ENCODE measurements around the gene DNAH11. TPM values are rescaled to one million over a fixed set of nuclear protein-coding genes. Genes with fewer than 3 reads are reported as not detected.

DNAH11 gene, protein sequence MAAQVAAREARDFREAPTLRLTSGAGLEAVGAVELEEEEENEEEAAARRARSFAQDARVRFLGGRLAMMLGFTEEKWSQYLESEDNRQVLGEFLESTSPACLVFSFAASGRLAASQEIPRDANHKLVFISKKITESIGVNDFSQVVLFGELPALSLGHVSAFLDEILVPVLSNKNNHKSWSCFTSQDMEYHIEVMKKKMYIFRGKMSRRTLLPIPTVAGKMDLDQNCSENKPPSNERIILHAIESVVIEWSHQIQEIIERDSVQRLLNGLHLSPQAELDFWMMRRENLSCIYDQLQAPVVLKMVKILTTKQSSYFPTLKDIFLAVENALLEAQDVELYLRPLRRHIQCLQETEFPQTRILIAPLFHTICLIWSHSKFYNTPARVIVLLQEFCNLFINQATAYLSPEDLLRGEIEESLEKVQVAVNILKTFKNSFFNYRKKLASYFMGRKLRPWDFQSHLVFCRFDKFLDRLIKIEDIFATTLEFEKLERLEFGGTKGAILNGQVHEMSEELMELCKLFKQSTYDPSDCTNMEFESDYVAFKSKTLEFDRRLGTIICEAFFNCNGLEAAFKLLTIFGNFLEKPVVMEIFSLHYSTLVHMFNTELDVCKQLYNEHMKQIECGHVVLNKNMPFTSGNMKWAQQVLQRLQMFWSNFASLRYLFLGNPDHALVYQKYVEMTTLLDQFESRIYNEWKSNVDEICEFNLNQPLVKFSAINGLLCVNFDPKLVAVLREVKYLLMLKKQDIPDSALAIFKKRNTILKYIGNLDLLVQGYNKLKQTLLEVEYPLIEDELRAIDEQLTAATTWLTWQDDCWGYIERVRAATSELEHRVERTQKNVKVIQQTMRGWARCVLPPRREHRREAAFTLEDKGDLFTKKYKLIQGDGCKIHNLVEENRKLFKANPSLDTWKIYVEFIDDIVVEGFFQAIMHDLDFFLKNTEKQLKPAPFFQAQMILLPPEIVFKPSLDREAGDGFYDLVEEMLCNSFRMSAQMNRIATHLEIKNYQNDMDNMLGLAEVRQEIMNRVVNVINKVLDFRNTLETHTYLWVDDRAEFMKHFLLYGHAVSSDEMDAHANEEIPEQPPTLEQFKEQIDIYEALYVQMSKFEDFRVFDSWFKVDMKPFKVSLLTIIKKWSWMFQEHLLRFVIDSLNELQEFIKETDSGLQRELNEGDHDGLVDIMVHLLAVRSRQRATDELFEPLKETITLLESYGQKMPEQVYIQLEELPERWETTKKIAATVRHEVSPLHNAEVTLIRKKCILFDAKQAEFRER (N-terminal part only)
- under 1 TPM; 0.31 to 0.61 TPM for total RNA-seq

- H3K27me3 Mint-ChIP-seq: peaks cover 59% of the 10 kb centered on the region
- H3K27ac Mint-ChIP-seq: no peak within 1 kb of the TSS
- peak within 1 kb of the TSS; percentile 63 for H3K4me3 Mint-ChIP-seq
- H3K36me3 Mint-ChIP-seq: no peaks in the 10 kb centered on the region
- intact Hi-C loops (cut with micrococcal nuclease): loop anchor here (5.0 kb wide), 1 partner anchor 751 kb away; no protein-coding TSS in a partner anchor
- DNase-seq: peak; percentile 32
- ChIA-PET CTCF (interaction anchor here (0.8 kb wide), 1 partner anchor 287 kb away, joined by 3 read pairs; no protein-coding TSS in a partner anchor), POLR2A (no interaction called here)
- H3K4me1 Mint-ChIP-seq (ENCODE audit: low read depth): peaks cover 6% of the 10 kb centered on the region
- no peaks in the 10 kb centered on the region for H3K9me3 Mint-ChIP-seq
Observed at GRCh38 chr7:21542891-21543527, at the start of gene DNAH11. Gene DNAH11, plus strand, starts transcription at chr7:21543039. Its CDS starts 207 bp downstream, at chr7:21543246.

DNA sequence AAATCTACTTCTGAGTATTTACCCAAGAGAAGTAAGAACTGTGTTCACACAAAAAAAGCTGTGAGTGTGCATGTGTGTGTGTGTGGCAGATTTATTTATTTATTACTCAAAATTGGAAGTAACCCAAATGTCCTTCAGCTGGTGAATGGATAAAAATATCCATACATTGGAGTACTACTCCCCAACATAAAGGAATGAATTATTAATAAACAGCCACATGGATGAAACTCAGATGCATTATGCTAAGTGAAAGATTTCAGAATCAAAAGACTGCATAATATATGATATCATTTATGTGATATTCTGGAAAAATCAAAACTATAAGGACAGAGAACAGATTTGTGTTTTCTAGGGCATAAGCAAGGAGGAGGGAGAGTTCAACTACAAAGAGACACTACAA lies 47.1 kb upstream of the DNAH11 start:
- POLR2A ChIA-PET: no interaction called here

GRCh38 chr7:21497072-21497471 lies 45.8 kb upstream of the DNAH11 start:
- no peak for DNase-seq
- peaks cover 64% of the 10 kb centered on the region for H3K36me3 Mint-ChIP-seq

More for the DNA sequence above, 47.1 kb upstream of the DNAH11 start:
- peaks cover 64% of the 10 kb centered on the region for H3K36me3 Mint-ChIP-seq
- H3K27ac Mint-ChIP-seq: no peak overlapping the region
- DNase-seq: no peak
- CTCF ChIA-PET: no interaction called here
- peaks cover 42% of the 10 kb centered on the region for H3K9me3 Mint-ChIP-seq
- peaks cover 3% of the 10 kb centered on the region for H3K4me1 Mint-ChIP-seq (ENCODE audit: low read depth)
- intact Hi-C loops (cut with micrococcal nuclease): no loop called here
- no peaks in the 10 kb centered on the region for H3K27me3 Mint-ChIP-seq
- H3K4me3 Mint-ChIP-seq: no peak overlapping the region

GRCh38 chr7:21500117-21500832 lies 42.6 kb upstream of the DNAH11 start:
- ChIA-PET CTCF (interaction anchor here (0.9 kb wide), 1 partner anchor 244 kb away, joined by 3 read pairs; no protein-coding TSS in a partner anchor), POLR2A (no interaction called here)
- peaks cover 3% of the 10 kb centered on the region for H3K4me1 Mint-ChIP-seq (ENCODE audit: low read depth)
- DNase-seq: no peak
- intact Hi-C loops (cut with micrococcal nuclease): no loop called here
- no peak overlapping the region for H3K4me3 Mint-ChIP-seq
- H3K27ac Mint-ChIP-seq: no peak overlapping the region
- H3K9me3 Mint-ChIP-seq: peaks cover 35% of the 10 kb centered on the region
- peaks cover 70% of the 10 kb centered on the region for H3K36me3 Mint-ChIP-seq
- H3K27me3 Mint-ChIP-seq: no peaks in the 10 kb centered on the region

More at GRCh38 chr7:21497072-21497471, 45.8 kb upstream of the DNAH11 start:
- CTCF ChIA-PET: no interaction called here
- Mint-ChIP-seq H3K27ac (no peak overlapping the region), H3K9me3 (peaks cover 36% of the 10 kb centered on the region), H3K4me3 (no peak overlapping the region), H3K4me1 (ENCODE audit: low read depth) (peaks cover 3% of the 10 kb centered on the region), H3K27me3 (no peaks in the 10 kb centered on the region)
- intact Hi-C loops (cut with micrococcal nuclease): no loop called here
- POLR2A ChIA-PET: no interaction called here

GRCh38 chr7:21504021-21504420 lies 38.8 kb upstream of the DNAH11 start:
- ChIA-PET POLR2A (no interaction called here), CTCF (interaction anchor here (1.5 to 1.7 kb wide), 2 partner anchors 242 to 248 kb away, joined by 5 to 6 read pairs; no protein-coding TSS in a partner anchor)
- peaks cover 76% of the 10 kb centered on the region for H3K36me3 Mint-ChIP-seq
- H3K4me1 Mint-ChIP-seq (ENCODE audit: low read depth): no peaks in the 10 kb centered on the region
- DNase-seq: no peak
- peaks cover 39% of the 10 kb centered on the region for H3K9me3 Mint-ChIP-seq
- intact Hi-C loops (cut with micrococcal nuclease): no loop called here
- no peak overlapping the region for H3K27ac Mint-ChIP-seq
- H3K4me3 Mint-ChIP-seq: no peak overlapping the region
- H3K27me3 Mint-ChIP-seq: no peaks in the 10 kb centered on the region

DNA sequence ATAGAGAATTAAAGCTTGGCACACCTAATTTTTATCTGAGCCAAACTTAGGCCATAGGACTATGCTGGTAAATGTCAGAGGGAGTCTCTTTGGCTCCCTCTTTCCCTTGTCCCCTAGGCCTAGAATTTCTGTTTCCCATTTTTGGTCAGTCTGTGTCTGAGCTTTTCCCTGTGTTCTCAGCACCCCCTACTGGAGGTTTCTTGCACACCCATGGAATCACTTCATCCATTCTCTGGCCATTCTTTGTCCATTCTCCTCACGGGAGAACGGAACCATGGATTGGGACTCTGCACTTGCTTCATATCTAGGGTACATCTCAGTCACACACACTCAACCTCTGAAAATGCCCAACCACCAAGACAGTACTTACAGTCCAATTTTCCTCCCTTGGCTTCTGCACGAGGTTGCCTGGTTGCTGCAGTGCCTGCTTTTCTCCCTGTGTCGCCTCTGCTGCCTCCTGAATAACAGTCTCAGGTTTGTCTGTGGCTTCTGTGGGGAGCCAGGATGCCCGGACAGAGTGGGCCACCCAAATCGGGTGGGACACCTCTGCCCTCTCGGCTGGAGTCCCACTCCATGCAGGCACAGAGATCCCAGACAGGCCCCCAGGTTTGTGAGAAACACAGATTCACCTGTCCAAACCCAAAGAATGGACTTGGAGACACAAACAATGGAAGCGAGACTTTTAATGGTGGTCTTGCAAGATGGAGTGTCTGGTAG lies 35.1 kb upstream of the DNAH11 start:
- intact Hi-C loops (cut with micrococcal nuclease): loop anchor here (1.0 kb wide), 2 partner anchors 246 to 251 kb away; no protein-coding TSS in a partner anchor
- Mint-ChIP-seq H3K27me3 (no peaks in the 10 kb centered on the region), H3K4me1 (ENCODE audit: low read depth) (no peaks in the 10 kb centered on the region), H3K9me3 (peaks cover 39% of the 10 kb centered on the region), H3K36me3 (peaks cover 59% of the 10 kb centered on the region), H3K4me3 (no peak overlapping the region), H3K27ac (no peak overlapping the region)
- DNase-seq: peak; percentile 29
- ChIA-PET CTCF (interaction anchor here (1.0 to 1.8 kb wide), 3 partner anchors 170 to 251 kb away, joined by 3 to 13 read pairs (median 4); no protein-coding TSS in a partner anchor), POLR2A (no interaction called here)

DNA sequence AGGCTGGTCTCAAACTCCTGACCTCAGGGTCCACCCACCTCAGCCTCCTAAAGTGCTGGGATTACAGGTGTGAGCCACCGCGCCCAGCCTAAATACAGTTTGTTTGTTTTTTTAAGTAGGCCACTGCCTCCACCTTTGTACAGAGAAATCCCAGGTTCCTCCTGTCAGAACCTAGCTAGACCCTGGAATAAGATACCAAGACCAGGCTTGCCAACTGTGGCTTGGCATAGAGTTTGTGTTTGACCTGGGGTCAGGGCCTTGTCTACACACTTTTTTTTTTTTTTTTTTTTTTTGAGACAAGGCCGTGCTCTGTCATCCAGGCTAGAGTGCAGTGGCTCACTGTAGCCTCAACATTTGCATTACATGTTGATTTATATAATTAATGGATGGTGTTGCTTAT lies 34.3 kb upstream of the DNAH11 start:
- H3K36me3 Mint-ChIP-seq: peaks cover 53% of the 10 kb centered on the region
- H3K9me3 Mint-ChIP-seq: peaks cover 35% of the 10 kb centered on the region
- ChIA-PET POLR2A (no interaction called here), CTCF (interaction anchor here (0.7 to 1.8 kb wide), 2 partner anchors 252 to 257 kb away, joined by 4 to 13 read pairs; no protein-coding TSS in a partner anchor)
- intact Hi-C loops (cut with micrococcal nuclease): no loop called here
- no peaks in the 10 kb centered on the region for H3K27me3 Mint-ChIP-seq
- H3K4me1 Mint-ChIP-seq (ENCODE audit: low read depth): no peaks in the 10 kb centered on the region
- no peak overlapping the region for H3K4me3 Mint-ChIP-seq
- no peak for DNase-seq
- no peak overlapping the region for H3K27ac Mint-ChIP-seq

DNA sequence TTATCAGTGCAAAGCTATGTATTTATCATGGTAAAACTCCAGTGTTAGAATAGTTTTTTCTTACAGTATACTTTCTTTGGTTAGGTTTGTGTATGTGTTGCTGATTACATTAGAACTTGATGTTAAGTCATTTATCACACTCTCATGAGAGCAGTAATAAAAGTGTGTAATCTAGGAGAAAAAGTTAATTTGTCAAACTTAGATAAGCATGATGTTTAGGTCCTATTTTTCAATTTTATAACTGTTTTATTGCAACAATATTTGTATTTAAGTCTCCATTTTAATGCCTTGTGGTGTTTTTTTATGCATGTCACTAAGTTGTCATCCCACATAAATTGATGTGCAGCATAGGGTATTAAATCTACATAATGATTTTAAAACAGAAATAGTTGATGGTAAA lies 28.8 kb upstream of the DNAH11 start:
- ChIA-PET CTCF (interaction anchor here (1.2 kb wide), 1 partner anchor 252 kb away, joined by 4 read pairs; no protein-coding TSS in a partner anchor), POLR2A (no interaction called here)
- Mint-ChIP-seq H3K36me3 (peaks cover 9% of the 10 kb centered on the region), H3K4me3 (no peak overlapping the region), H3K4me1 (ENCODE audit: low read depth) (no peaks in the 10 kb centered on the region), H3K9me3 (no peaks in the 10 kb centered on the region), H3K27ac (no peak overlapping the region), H3K27me3 (no peaks in the 10 kb centered on the region)
- intact Hi-C loops (cut with micrococcal nuclease): no loop called here
- DNase-seq: no peak

- Mint-ChIP-seq H3K27ac (no peak overlapping the region), H3K4me1 (ENCODE audit: low read depth) (no peaks in the 10 kb centered on the region), H3K27me3 (no peaks in the 10 kb centered on the region), H3K4me3 (no peak overlapping the region), H3K9me3 (peaks cover 5% of the 10 kb centered on the region), H3K36me3 (no peaks in the 10 kb centered on the region)
- intact Hi-C loops (cut with micrococcal nuclease): loop anchor here (5.0 kb wide), 1 partner anchor 267 kb away; no protein-coding TSS in a partner anchor
- CTCF ChIA-PET: no interaction called here
- POLR2A ChIA-PET: no interaction called here
- no peak for DNase-seq
Observed at GRCh38 chr7:21524680-21525079, 18.2 kb upstream of the DNAH11 start.

DNA sequence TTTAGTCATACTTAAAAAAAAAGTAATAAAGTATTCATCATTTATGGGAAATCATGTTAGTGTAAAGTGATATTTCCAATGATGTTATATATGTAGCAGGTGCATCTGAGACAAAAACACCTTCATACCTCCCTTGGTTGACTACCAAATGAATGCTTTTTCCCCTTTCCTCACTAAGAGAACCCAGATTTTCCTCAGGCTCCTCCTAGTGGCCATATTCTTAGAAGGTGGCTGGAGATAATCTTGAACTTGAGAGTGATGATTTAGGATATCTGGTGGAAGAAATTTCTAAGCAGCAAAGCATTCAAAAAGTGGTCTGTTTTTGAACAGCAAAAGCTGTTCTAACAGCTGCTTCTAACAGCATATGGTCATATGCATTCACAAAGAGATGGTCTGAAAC lies 16.8 kb upstream of the DNAH11 start:
- H3K4me3 Mint-ChIP-seq: no peak overlapping the region
- POLR2A ChIA-PET: no interaction called here
- H3K27me3 Mint-ChIP-seq: no peaks in the 10 kb centered on the region
- H3K4me1 Mint-ChIP-seq (ENCODE audit: low read depth): no peaks in the 10 kb centered on the region
- no peaks in the 10 kb centered on the region for H3K36me3 Mint-ChIP-seq
- CTCF ChIA-PET: interaction anchor here (0.5 kb wide), 1 partner anchor 228 kb away, joined by 3 read pairs; no protein-coding TSS in a partner anchor
- intact Hi-C loops (cut with micrococcal nuclease): loop anchor here (5.0 kb wide), 1 partner anchor 269 kb away; no protein-coding TSS in a partner anchor
- no peak overlapping the region for H3K27ac Mint-ChIP-seq
- peaks cover 5% of the 10 kb centered on the region for H3K9me3 Mint-ChIP-seq
- no peak for DNase-seq

Measured in activated CD4-positive, alpha-beta memory T cell treated with anti-CD3 and anti-CD28 coated beads for 36 hours (primary cell).